ENCODE measurements around the gene DCDC2C. TPM values are rescaled to one million over a fixed set of nuclear protein-coding genes. Genes with fewer than 3 reads are reported as not detected.

DCDC2C gene
- total and polyA plus RNA-seq, 9 of the 15 experiments (the other 6 are each of a cell fraction or from before 2014, with no cell fraction given), result not detected

GRCh38 chr2:3756306-3756705 is 52.9 kb downstream of the DCDC2C start:
- DNase-seq (ENCODE audit: extremely low read depth in 1 of 4, low spot score in 3 of 4) (no peak), FAIRE-seq (no peak), ATAC-seq (no peak)
- ChIA-PET POLR2A (no interaction called here), CTCF (ENCODE audit: low intra/inter-chr PET ratio) (no interaction called here)
- intact Hi-C loops (cut with micrococcal nuclease) (no loop called here), in situ Hi-C loops (cut with MboI) (no loop called here)
- peaks cover 4 to 8% of the 10 kb centered on the region in 2 experiments; a peak in 2 of 5 replicates for H3K27me3 ChIP-seq (ENCODE audit: control insufficient read depth in 2 of 2, insufficient read depth in 2 of 2, low read length in 2 of 2)
- H3K79me2 ChIP-seq (ENCODE audit: control insufficient read depth, insufficient read depth, low read length), result no peaks in the 10 kb centered on the region
- H3K4me2 ChIP-seq (ENCODE audit: insufficient read depth, low read length), result no peak overlapping the region
- H3K27ac ChIP-seq (ENCODE audit: extremely low read depth, low read depth, low read length), result no peak overlapping the region
- no peak overlapping the region for H3K4me3 ChIP-seq
- no peaks in the 10 kb centered on the region for H3K4me1 ChIP-seq (replicated peaks in 1 of 2; ENCODE audit: control insufficient read depth in 2 of 2, insufficient read depth in 2 of 2, low read length in 2 of 2)
- no peak for TF ChIP-seq HDAC3 (IDR thresholded peaks at IDR 0.05; ENCODE audit: borderline replicate concordance, partially characterized antibody)
- peaks cover 9% of the 10 kb centered on the region for H3K9me3 ChIP-seq (replicated peaks; ENCODE audit: control insufficient read depth, insufficient read depth, low read depth, low read length)
- no peaks in the 10 kb centered on the region for H3K36me3 ChIP-seq (ENCODE audit: control insufficient read depth, insufficient read depth, low read length)
- no peaks in the 10 kb centered on the region for H3K9me1 ChIP-seq (ENCODE audit: control insufficient read depth, insufficient read depth, low read length)
- BruUV-seq (replicated peaks), result no TSS peak
- no peak overlapping the region for H3K9ac ChIP-seq (ENCODE audit: insufficient read depth in 1 of 2, low read depth in 2 of 2, low read length in 2 of 2)
- WGBS (ENCODE audit: insufficient coverage, low coverage, missing lambda C conversion rate), result 0% methylated on average over 8 of the region's 8 CpGs
- H4K20me1 ChIP-seq (replicated peaks; ENCODE audit: control insufficient read depth, insufficient read depth, low read length), result no peaks in the 10 kb centered on the region
- H2AFZ ChIP-seq (ENCODE audit: low read depth, low read length), result no peak overlapping the region

DNA sequence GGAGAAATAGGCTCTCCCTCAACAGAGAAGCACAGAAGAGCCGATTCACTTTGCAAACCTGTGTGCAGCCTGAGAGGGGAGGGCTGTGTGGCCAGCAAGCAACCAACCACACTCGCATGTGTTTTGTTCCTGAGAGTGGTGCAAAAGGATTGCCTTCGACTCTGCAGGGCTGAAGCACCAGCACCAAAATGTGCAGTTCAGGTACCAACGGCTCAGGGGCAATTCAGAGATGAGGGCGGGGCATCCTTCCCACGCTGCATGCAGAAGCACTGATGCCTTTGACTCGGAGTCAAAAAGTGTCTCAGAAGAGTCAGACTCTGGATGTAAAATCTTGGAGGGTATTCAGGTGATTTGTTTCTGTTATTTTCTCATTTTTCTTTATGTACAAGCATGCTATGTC is 55.5 kb downstream of the DCDC2C start:
- in situ Hi-C loops (cut with MboI) (no loop called here), intact Hi-C loops (cut with micrococcal nuclease) (no loop called here)
- no peak overlapping the region for H2AFZ ChIP-seq (ENCODE audit: low read depth, low read length)
- no peak overlapping the region for H3K27ac ChIP-seq (ENCODE audit: extremely low read depth, low read depth, low read length)
- H4K20me1 ChIP-seq (replicated peaks; ENCODE audit: control insufficient read depth, insufficient read depth, low read length), result no peaks in the 10 kb centered on the region
- no peak overlapping the region for H3K4me3 ChIP-seq
- H3K79me2 ChIP-seq (ENCODE audit: control insufficient read depth, insufficient read depth, low read length), result no peaks in the 10 kb centered on the region
- no peaks in the 10 kb centered on the region for H3K9me1 ChIP-seq (ENCODE audit: control insufficient read depth, insufficient read depth, low read length)
- no peaks in the 10 kb centered on the region for H3K4me1 ChIP-seq (replicated peaks in 1 of 2; ENCODE audit: control insufficient read depth in 2 of 2, insufficient read depth in 2 of 2, low read length in 2 of 2)
- no TSS peak for BruUV-seq (replicated peaks)
- CTCF ChIA-PET (ENCODE audit: low intra/inter-chr PET ratio), result no interaction called here
- no peak for ATAC-seq
- no peak for DNase-seq (ENCODE audit: extremely low read depth in 1 of 4, low spot score in 3 of 4)
- H3K9ac ChIP-seq (ENCODE audit: insufficient read depth in 1 of 2, low read depth in 2 of 2, low read length in 2 of 2), result no peak overlapping the region
- POLR2A ChIA-PET, result interaction anchor here (0.8 to 0.9 kb wide), 2 partner anchors 20 to 106 kb away, joined by 3 read pairs; no protein-coding TSS in a partner anchor
- WGBS (ENCODE audit: insufficient coverage, low coverage, missing lambda C conversion rate), result 0% methylated on average over 7 of the region's 7 CpGs
- no peak for FAIRE-seq
- TF ChIP-seq ZSCAN32 (CRISPR knock-in tag; IDR thresholded peaks at IDR 0.05) (no peak), ZNF668 (CRISPR knock-in tag; IDR thresholded peaks at IDR 0.05) (no peak)
- H3K9me3 ChIP-seq (replicated peaks; ENCODE audit: control insufficient read depth, insufficient read depth, low read depth, low read length), result peaks cover 9% of the 10 kb centered on the region
- peaks cover 0 to 5% of the 10 kb centered on the region in 2 experiments; a peak in 1 of 5 replicates for H3K27me3 ChIP-seq (ENCODE audit: control insufficient read depth in 2 of 2, insufficient read depth in 2 of 2, low read length in 2 of 2)
- no peaks in the 10 kb centered on the region for H3K36me3 ChIP-seq (ENCODE audit: control insufficient read depth, insufficient read depth, low read length)
- no peak overlapping the region for H3K4me2 ChIP-seq (ENCODE audit: insufficient read depth, low read length)
